ENCODE measurements around the gene INO80D. TPM values are rescaled to one million over a fixed set of nuclear protein-coding genes. Genes with fewer than 3 reads are reported as not detected.

The INO80D gene
- total and polyA plus RNA-seq, 8 donors: 0.46 to 67.1 (median 23.8) TPM

- H3K36me3 ChIP-seq: peaks cover 26 to 62% (median 60%) of the 10 kb centered on the region in 4 donors
- TF ChIP-seq POLR2A (IDR thresholded peaks at IDR 0.05) (no peak), CTCF (IDR thresholded peaks at IDR 0.05) (no peak), EP300 (IDR thresholded peaks at IDR 0.05) (no peak), POLR2AphosphoS5 (IDR thresholded peaks at IDR 0.05) (no peak)
- H3K4me1 ChIP-seq: peaks cover 0 to 9% (median 3%) of the 10 kb centered on the region in 4 donors
- H3K4me3 ChIP-seq: no peak overlapping the region
- no peaks in the 10 kb centered on the region for H3K9me3 ChIP-seq
- no peak overlapping the region for H3K27ac ChIP-seq
- 19 to 59% (median 39%) methylated on average over 1 of the region's 1 CpG for WGBS, 5 donors
- H3K27me3 ChIP-seq: no peaks in the 10 kb centered on the region
- no peak for DNase-seq
- intact Hi-C loops (cut with DNase I; ENCODE audit: low total_unique reads): no loop called here
These were observed 83.5 kb downstream of the INO80D start for GRCh38 chr2:206002440-206002839.

- Histone ChIP-seq H3K4me1 (peaks cover 0 to 9% (median 3%) of the 10 kb centered on the region in 4 donors), H3K9me3 (no peaks in the 10 kb centered on the region), H3K27me3 (no peaks in the 10 kb centered on the region), H3K27ac (no peak overlapping the region), H3K4me3 (no peak overlapping the region), H3K36me3 (peaks cover 25 to 57% (median 54%) of the 10 kb centered on the region in 4 donors)
- intact Hi-C loops (cut with DNase I; ENCODE audit: low total_unique reads): no loop called here
- TF ChIP-seq CTCF (IDR thresholded peaks at IDR 0.05) (no peak), EP300 (IDR thresholded peaks at IDR 0.05) (no peak), POLR2A (IDR thresholded peaks at IDR 0.05) (no peak), POLR2AphosphoS5 (IDR thresholded peaks at IDR 0.05) (no peak)
- WGBS, 5 donors: 46 to 62% (median 49%) methylated on average over 5 of the region's 5 CpGs
- no peak for DNase-seq
These were observed 84.1 kb downstream of the INO80D start for GRCh38 chr2:206001912-206002311.

- DNase-seq: no peak
- Histone ChIP-seq H3K4me3 (no peak overlapping the region), H3K9me3 (no peaks in the 10 kb centered on the region), H3K4me1 (peaks cover 0 to 9% (median 3%) of the 10 kb centered on the region in 4 donors), H3K27ac (no peak overlapping the region), H3K36me3 (peaks cover 20 to 45% (median 43%) of the 10 kb centered on the region in 4 donors), H3K27me3 (no peaks in the 10 kb centered on the region)
- 79 to 96% (median 92%) methylated on average over 1 of the region's 1 CpG for WGBS, 5 donors
- intact Hi-C loops (cut with DNase I; ENCODE audit: low total_unique reads): no loop called here
- no peak for TF ChIP-seq CTCF (IDR thresholded peaks at IDR 0.05)
- TF ChIP-seq POLR2AphosphoS5 (IDR thresholded peaks at IDR 0.05): no peak
- TF ChIP-seq POLR2A (IDR thresholded peaks at IDR 0.05): no peak
- no peak for TF ChIP-seq EP300 (IDR thresholded peaks at IDR 0.05)
These were observed 85.2 kb downstream of the INO80D start for GRCh38 chr2:206000776-206001175.

GRCh38 chr2:205998583-205998982, 87.4 kb downstream of the INO80D start:
- H3K4me3 ChIP-seq: no peak overlapping the region
- DNase-seq: no peak
- intact Hi-C loops (cut with DNase I; ENCODE audit: low total_unique reads): no loop called here
- no peak overlapping the region for H3K27ac ChIP-seq
- H3K27me3 ChIP-seq: no peaks in the 10 kb centered on the region
- TF ChIP-seq CTCF (IDR thresholded peaks at IDR 0.05) (no peak), POLR2AphosphoS5 (IDR thresholded peaks at IDR 0.05) (no peak), POLR2A (IDR thresholded peaks at IDR 0.05) (no peak), EP300 (IDR thresholded peaks at IDR 0.05) (no peak)
- WGBS, 5 donors: 79 to 92% (median 88%) methylated on average over 2 of the region's 2 CpGs
- peaks cover 0 to 9% (median 3%) of the 10 kb centered on the region in 4 donors for H3K4me1 ChIP-seq
- no peaks in the 10 kb centered on the region for H3K9me3 ChIP-seq
- H3K36me3 ChIP-seq: peaks cover 0 to 26% (median 22%) of the 10 kb centered on the region in 4 donors

All from stomach (tissue), 9 donors.